Fibroblast of pulmonary artery (primary cell): Measurements from ENCODE around the gene CNBD2.
A peak's percentile ranks its signal among the peaks of the same experiment; 100 is the strongest.

Experiments
- DNase-seq: peaks from one replicate; pipeline ENCODE4 v3.0.0-alpha.2; 2010; ENCODE audit warnings: low read depth
- H3K4me3 ChIP-seq: replicated peaks from 2 replicates; pipeline ENCODE4 v1.5.1; 2011; ENCODE audit warnings: low read depth, mild to moderate bottlenecking, control low read depth, low read length, moderate library complexity
- TF ChIP-seq, protein P1 (sequence below): IDR thresholded peaks from 2 replicates; pipeline ENCODE4 v1.5.1; 2011; ENCODE audit warnings: mild to moderate bottlenecking, control low read depth, low read length, inconsistent platforms; ENCODE audit errors: missing control alignments

CNBD2 gene

DNA sequence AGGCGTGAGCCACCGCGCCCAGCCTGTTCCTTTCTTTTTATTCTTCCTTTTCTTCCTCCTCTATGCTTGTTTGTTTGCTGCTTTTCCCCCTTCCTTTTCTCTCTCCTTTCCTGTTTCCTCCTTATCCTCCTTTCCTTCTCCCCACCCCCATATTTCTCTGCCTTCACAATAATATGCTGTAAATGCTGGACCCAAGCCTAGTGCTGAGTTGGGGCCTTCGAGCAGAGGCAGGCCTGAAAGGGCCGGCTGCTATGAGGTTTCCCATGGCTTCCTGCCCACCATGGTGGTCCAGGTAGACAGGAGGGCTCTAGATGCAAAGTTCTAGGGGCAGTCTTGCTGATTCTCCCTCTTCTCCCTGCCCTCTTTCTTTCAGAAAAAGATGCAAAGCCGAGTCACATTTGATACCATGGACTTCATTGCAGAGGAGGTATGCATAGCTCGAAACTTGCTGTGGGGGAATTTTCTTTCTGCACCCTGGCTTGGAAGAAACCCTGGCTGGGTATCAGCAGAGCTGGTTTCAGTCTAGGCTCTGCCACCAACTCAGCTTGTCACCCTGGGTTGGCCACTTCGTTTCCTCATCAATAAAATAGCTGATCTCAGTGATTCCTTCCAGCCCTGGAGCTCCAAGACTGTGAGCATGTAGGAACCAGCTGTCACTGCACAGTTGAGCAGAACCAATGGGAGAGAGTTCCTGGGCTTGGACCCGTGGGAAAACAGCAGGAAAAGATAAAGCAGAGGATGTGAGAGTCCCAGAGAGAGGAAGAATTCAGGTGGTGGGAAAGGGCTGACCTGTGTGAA lies 7.4 kb downstream of the CNBD2 start:
- DNase-seq: no peak
- TF ChIP-seq, protein P1, sequence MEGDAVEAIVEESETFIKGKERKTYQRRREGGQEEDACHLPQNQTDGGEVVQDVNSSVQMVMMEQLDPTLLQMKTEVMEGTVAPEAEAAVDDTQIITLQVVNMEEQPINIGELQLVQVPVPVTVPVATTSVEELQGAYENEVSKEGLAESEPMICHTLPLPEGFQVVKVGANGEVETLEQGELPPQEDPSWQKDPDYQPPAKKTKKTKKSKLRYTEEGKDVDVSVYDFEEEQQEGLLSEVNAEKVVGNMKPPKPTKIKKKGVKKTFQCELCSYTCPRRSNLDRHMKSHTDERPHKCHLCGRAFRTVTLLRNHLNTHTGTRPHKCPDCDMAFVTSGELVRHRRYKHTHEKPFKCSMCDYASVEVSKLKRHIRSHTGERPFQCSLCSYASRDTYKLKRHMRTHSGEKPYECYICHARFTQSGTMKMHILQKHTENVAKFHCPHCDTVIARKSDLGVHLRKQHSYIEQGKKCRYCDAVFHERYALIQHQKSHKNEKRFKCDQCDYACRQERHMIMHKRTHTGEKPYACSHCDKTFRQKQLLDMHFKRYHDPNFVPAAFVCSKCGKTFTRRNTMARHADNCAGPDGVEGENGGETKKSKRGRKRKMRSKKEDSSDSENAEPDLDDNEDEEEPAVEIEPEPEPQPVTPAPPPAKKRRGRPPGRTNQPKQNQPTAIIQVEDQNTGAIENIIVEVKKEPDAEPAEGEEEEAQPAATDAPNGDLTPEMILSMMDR: no peak
- no peak overlapping the region for H3K4me3 ChIP-seq

DNA sequence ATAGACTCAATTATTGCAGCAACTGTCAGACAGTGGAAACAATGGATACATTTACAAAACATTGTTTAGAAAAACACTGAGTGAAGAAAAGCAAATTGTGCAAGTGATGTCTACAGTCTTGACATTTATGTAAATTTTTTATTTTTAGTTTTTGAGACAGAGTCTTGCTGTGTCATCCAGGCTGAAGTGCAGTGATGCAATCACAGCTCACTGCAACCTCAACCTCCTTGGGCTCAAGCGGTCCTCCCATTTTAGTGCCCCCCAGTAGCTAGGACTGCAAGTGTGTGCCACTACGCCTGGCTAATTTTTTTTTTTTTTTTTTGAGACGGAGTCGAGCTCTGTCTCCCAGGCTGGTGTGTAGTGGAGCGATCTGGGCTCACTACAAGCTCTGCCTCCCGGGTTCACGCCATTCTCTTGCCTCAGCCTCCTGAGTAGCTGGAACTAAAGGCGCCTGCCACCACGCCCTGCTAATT lies 9.7 kb downstream of the CNBD2 start:
- no peak overlapping the region for H3K4me3 ChIP-seq
- TF ChIP-seq, protein P1: no peak
- peak; percentile 66 for DNase-seq

DNA sequence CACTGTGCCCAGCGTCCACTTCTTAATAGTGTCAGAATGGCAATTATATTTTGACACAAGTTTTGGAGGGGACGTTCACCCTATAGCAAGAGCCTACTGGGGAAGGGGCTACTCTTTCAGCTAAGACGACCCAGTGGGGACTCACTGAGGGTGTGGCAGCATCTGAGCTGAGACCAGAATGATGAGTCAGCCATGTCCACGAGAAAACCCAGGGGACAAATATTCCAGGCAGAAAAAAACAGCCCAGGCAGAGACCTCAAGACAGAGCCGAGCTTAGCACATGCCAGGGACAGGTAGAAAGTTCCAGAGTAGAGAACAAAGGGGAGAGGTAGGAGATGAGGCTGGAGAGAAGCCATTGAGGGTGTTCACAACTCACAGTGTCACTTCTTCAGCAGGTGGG lies 11.2 kb downstream of the CNBD2 start:
- H3K4me3 ChIP-seq: no peak overlapping the region
- no peak for DNase-seq
- TF ChIP-seq, protein P1: no peak

DNA sequence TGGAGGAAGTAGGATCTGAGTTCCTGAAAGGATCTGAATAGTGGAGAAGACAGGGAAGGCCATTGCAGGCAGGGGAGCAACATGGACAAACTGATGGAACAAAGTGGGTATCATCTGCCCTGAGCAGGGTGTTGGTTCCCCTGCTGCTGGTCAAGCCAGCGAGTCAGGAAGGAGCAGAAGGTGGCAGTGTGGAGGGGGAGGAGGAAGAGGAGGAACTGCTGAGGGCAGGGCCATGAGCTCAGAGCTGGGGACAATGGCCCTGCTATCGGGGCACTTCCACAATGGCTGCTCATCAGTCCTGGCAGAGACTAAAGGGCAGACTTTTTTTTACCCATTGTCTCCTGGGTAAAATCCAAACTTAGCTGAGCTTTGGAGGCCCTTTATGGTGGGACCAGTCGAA lies 13.6 kb downstream of the CNBD2 start:
- TF ChIP-seq, protein P1: no peak
- DNase-seq: no peak

DNA sequence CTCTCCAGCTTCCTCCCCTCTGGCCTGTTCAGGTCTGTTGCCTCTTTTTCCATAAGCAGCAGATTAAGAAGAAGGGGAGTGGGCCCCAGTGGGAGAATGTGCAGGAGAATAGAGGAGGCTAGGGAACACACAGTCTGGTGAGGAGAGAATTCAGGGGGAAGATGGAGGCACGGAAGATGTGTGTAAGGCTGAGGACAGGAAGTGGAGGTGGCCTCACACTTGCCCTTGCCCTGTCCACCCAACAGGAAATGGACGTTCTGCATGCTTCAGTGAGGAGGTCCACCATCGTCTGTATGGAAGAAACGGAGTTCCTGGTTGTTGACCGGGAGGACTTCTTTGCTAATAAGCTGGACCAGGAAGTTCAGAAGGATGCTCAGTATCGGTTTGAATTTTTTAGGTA lies 16.0 kb downstream of the CNBD2 start:
- TF ChIP-seq, protein P1: no peak
- H3K4me3 ChIP-seq: no peak overlapping the region
- DNase-seq: no peak

More for the DNA sequence above, 13.6 kb downstream of the CNBD2 start:
- H3K4me3 ChIP-seq: no peak overlapping the region

DNA sequence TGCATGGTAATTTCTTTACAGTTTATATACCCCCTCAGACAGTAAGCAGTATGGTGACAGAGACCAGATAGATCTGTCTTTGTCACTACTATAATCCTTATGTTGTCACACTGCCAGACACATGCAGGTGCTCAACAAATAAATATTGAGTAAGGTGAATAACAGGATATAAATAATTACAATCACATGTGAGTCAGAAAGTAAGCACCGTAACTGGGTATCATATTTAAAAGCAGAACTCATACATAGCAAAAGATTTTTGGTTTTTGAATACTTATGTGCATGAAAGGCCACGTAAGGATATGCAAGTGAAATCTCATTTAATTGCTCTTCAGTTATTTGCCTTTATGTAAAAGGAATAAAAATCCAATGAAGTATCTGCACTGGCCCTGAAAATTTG lies 17.4 kb downstream of the CNBD2 start:
- H3K4me3 ChIP-seq: no peak overlapping the region
- no peak for DNase-seq
- TF ChIP-seq, protein P1: no peak

DNA sequence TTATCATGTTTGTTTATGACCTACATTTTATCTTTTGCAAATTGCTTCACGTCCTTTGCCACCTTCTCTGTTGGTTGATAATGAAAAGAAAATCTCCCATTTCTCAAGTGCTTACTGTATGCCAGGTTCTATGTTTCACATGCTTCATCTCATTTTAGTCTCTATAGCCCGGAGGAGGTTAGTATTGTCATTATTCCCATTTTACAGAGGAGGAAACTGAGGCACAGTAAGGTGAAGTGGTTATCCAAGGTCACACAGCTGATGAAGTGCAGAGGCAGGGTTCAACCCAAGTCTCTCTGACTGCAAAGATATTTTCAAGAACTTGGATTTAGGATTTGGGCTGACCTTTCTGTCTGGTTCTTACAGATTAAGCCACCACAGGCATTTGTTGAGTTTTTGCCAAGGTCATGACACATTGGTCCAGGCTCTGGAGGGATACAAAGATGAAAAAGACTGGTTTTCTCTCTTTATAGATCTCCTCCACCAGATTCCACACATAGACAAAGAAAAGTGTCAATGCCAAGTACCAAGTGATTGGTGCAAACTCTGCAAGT lies 20.6 kb downstream of the CNBD2 start:
- DNase-seq: no peak
- TF ChIP-seq, protein P1: no peak

More for the DNA sequence above, 20.6 kb downstream of the CNBD2 start:
- H3K4me3 ChIP-seq: no peak overlapping the region
